K562 treated with DMSO at 1 percent for 4 hours (cell line): ENCODE results near the gene PRPF18. TPM values are rescaled to one million over a fixed set of nuclear protein-coding genes. Genes with fewer than 3 reads are reported as not detected.

Source experiments
- total RNA-seq: library from RNA; unstranded; fragments of 300-600 nt; gene quantifications from 2 replicates; pipeline ENCODE4 v1.2.3, GENCODE V29; 2022; ENCODE audit not compliant: insufficient read depth

PRPF18 gene
- 6.3 and 8.0 TPM in 2 replicates for total RNA-seq

DNA sequence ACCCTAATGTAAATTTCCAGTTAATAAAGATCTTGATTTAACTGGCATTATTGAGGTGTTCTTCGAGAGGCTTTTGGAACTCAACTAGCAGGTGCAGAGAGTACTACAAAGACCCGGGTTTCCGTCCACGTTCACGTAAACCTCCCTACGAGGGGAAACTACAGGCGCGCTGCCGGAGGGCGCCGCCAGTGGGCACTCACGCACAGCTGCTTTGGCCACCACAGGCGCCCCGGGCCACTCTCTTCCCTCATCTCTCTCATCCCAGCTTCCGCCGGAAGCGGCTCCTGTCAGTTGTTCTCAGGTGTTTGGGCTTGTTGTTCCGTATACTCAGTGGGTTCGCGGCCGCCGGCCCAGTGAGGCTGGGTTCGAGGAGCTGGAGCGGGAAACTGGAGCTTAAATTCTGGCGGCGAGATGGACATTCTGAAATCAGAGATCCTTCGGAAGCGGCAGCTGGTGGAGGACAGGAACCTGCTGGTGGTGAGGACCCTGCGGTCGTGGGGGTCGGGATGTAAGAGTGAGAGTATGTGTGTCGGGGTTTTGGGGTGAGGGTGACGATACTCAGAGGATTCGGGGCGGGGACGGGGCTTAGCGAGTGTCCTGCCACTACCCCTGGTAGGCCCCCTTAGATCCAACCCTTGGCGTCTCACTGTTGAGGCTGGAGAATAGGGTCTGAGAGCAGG is at the start of gene PRPF18:
Gene PRPF18, plus strand, starts transcription at position 290 of the 680 bp plus-strand sequence. Its CDS starts 122 bp downstream, at position 412.

Other genes starting within 250 kb of the PRPF18 start
- gene SEPHS1, start 238.7 kb upstream of the PRPF18 start, total RNA-seq, result 17.4 and 30.2 TPM in 2 replicates
- 4.1 and 6.6 TPM in 2 replicates for gene BEND7, start 58.0 kb upstream of the PRPF18 start, total RNA-seq